Measurements from ENCODE around the gene PCDHA5. TPM values are rescaled to one million over a fixed set of nuclear protein-coding genes. Genes with fewer than 3 reads are reported as not detected.
"Not testable (repeated sequence)": the region's sequence is repeated elsewhere in the genome, so short reads cannot be mapped to it uniquely, and the experiment has no call there.

Gene PCDHA5
- total RNA-seq, 2 donors from 2014 or later = 0.05 to 0.13 TPM

GRCh38 chr5:140835622-140836510 is 14.5 kb downstream of the PCDHA5 start:
- no peaks in the 10 kb centered on the region for H3K27me3 ChIP-seq
- TF ChIP-seq CTCF (IDR thresholded peaks at IDR 0.05) = no peak
- no peak overlapping the region for H3K27ac ChIP-seq
- H3K9ac ChIP-seq (ENCODE audit: low read depth in 2 of 2, low read length in 2 of 2) = no peak overlapping the region
- intact Hi-C loops (cut with DNase I) = no loop called here
- no peak overlapping the region for H3K4me3 ChIP-seq
- H3K36me3 ChIP-seq = no peaks in the 10 kb centered on the region
- DNase-seq = no peak
- no peaks in the 10 kb centered on the region for H3K4me1 ChIP-seq
- H3K9me3 ChIP-seq = no peaks in the 10 kb centered on the region

- Histone ChIP-seq H3K4me3 (no peak within 1 kb of the TSS), H3K9ac (ENCODE audit: low read depth in 2 of 2, low read length in 2 of 2) (no peak within 1 kb of the TSS), H3K9me3 (no peaks in the 10 kb centered on the region), H3K27ac (no peak within 1 kb of the TSS), H3K4me1 (no peaks in the 10 kb centered on the region), H3K27me3 (no peaks in the 10 kb centered on the region), H3K36me3 (no peaks in the 10 kb centered on the region)
- intact Hi-C loops (cut with DNase I) = no loop called here
- no peak for TF ChIP-seq CTCF (IDR thresholded peaks at IDR 0.05)
- no peak for DNase-seq
Measured at GRCh38 chr5:140840978-140841962, 19.9 kb downstream of the PCDHA5 start, which contains the start of gene PCDHA8. PCDHA8 (plus strand) TSS chr5:140841187; CDS start chr5:140841322, 135 bp downstream.

- no peaks in the 10 kb centered on the region for H3K36me3 ChIP-seq
- H3K27ac ChIP-seq = no peak overlapping the region
- H3K27me3 ChIP-seq = no peaks in the 10 kb centered on the region
- no peak overlapping the region for H3K9ac ChIP-seq (ENCODE audit: low read depth in 2 of 2, low read length in 2 of 2)
- DNase-seq = no peak
- no peaks in the 10 kb centered on the region for H3K9me3 ChIP-seq
- no peak overlapping the region for H3K4me3 ChIP-seq
- TF ChIP-seq CTCF (IDR thresholded peaks at IDR 0.05) = no peak
- H3K4me1 ChIP-seq = no peaks in the 10 kb centered on the region
- intact Hi-C loops (cut with DNase I) = no loop called here
Measured at GRCh38 chr5:140842798-140843733, 21.7 kb downstream of the PCDHA5 start.

GRCh38 chr5:140848139-140849102 is 27.0 kb downstream of the PCDHA5 start, which contains the start of gene PCDHA9:
PCDHA9 (plus strand) TSS chr5:140848382; CDS start chr5:140848496, 114 bp downstream.
- DNase-seq; H3K9ac ChIP-seq (ENCODE audit: low read depth in 2 of 2, low read length in 2 of 2); H3K4me1 ChIP-seq; H3K36me3 ChIP-seq; H3K27ac ChIP-seq; H3K4me3 ChIP-seq; intact Hi-C loops (cut with DNase I); H3K27me3 ChIP-seq; H3K9me3 ChIP-seq: not testable (repeated sequence)

- H3K9ac ChIP-seq (ENCODE audit: low read depth in 2 of 2, low read length in 2 of 2); H3K4me3 ChIP-seq; H3K36me3 ChIP-seq; DNase-seq; H3K27ac ChIP-seq; H3K4me1 ChIP-seq; H3K9me3 ChIP-seq; H3K27me3 ChIP-seq; intact Hi-C loops (cut with DNase I): not testable (repeated sequence)
Measured at GRCh38 chr5:140849831-140850634, 28.6 kb downstream of the PCDHA5 start.
